B cell (primary cell): ENCODE results near the gene FBN1. TPM values are rescaled to one million over a fixed set of nuclear protein-coding genes. Genes with fewer than 3 reads are reported as not detected.

Source experiments
- ATAC-seq: fragments of 200-7000 bp; cut with Tn5 transposase; one replicate; pipeline ENCODE4 v1.10.0; 2021; ENCODE audit warnings: low read depth, mild to moderate bottlenecking, moderate number of reproducible peaks, moderate library complexity
- CTCF ChIA-PET: fragments of 350-600 bp; sonication (Branson Sonifier 250); formaldehyde crosslinking; loops from one replicate; lab custom pipeline; 2021; ENCODE audit warnings: antibody characterized with exemption, inconsistent platforms; lab: Charles Lee
- POLR2A ChIA-PET: fragments of 350-600 bp; sonication (Branson Sonifier 250); formaldehyde crosslinking; loops from one replicate; lab custom pipeline; 2021; ENCODE audit warnings: antibody characterized with exemption; lab: Charles Lee
- DNase-seq: peaks from one replicate; pipeline ENCODE4 v3.0.0; 2013
- H2AFZ ChIP-seq: 2 replicates; pipeline ENCODE4 v1.6.1; 2012; ENCODE audit warnings: mild to moderate bottlenecking, low read depth, low read length; ENCODE audit not compliant: insufficient read depth, poor library complexity, severe bottlenecking
- H3K27ac ChIP-seq, 2 donors: 1 replicate in 1 of 2; 2 replicates in 1 of 2; pipeline ENCODE4 v1.5.1; 2012 to 2013; ENCODE audit warnings: low read length in 2 of 2, mild to moderate bottlenecking in 2 of 2, moderate library complexity in 1 of 2
- H3K27me3 ChIP-seq, 4 experiments: fragments of 200-600 bp in 1 of 4; sonication (generic) in 1 of 4; replicated peaks in 1 of 4; 1 replicate in 2 of 4; 2 replicates in 2 of 4; pipeline versions ENCODE4 v1.6.1 to v1.7.0; 2013 to 2016; ENCODE audit warnings: low read length in 3 of 4, mild to moderate bottlenecking in 2 of 4, mixed read lengths in 1 of 4, moderate library complexity in 1 of 4; ENCODE audit not compliant: insufficient read depth in 4 of 4, control insufficient read depth in 3 of 4; ENCODE audit errors: control extremely low read depth in 1 of 4
- H3K36me3 ChIP-seq, 2 experiments: replicated peaks in 1 of 2; 1 replicate in 1 of 2; 2 replicates in 1 of 2; pipeline versions ENCODE4 v1.6.1 to v1.7.1; 2013; ENCODE audit warnings: low read length in 1 of 2; ENCODE audit not compliant: insufficient read depth in 2 of 2, control insufficient read depth in 1 of 2; ENCODE audit errors: control extremely low read depth in 1 of 2, extremely low read depth in 1 of 2
- H3K4me1 ChIP-seq, 2 donors: fragments of 200-600 bp in 1 of 2; sonication (generic) in 1 of 2; 1 replicate in 1 of 2; 2 replicates in 1 of 2; pipeline versions ENCODE4 v1.5.1 to v1.6.1; 2013 to 2017; ENCODE audit warnings: low read length in 2 of 2; ENCODE audit not compliant: control insufficient read depth in 2 of 2, insufficient read depth in 2 of 2
- H3K4me2 ChIP-seq: replicated peaks from 2 replicates; pipeline ENCODE3; 2012; ENCODE audit warnings: mild to moderate bottlenecking, low read depth, low read length; ENCODE audit not compliant: poor library complexity, severe bottlenecking
- H3K4me3 ChIP-seq, 5 experiments: fragments of 200-600 bp in 1 of 5; sonication (generic) in 1 of 5; 1 replicate in 3 of 5; 2 replicates in 2 of 5; pipeline versions ENCODE4 v1.5.1 to v1.7.0; 2011 to 2016; ENCODE audit warnings: low read length in 4 of 5, mild to moderate bottlenecking in 4 of 5, low read depth in 2 of 5, control low read depth in 1 of 5, moderate library complexity in 1 of 5; ENCODE audit not compliant: insufficient read depth in 1 of 5; ENCODE audit errors: control extremely low read depth in 1 of 5, extremely low read depth in 1 of 5
- H3K79me2 ChIP-seq: fragments of 200-600 bp; sonication (generic); one replicate; pipeline ENCODE4 v1.6.0; 2016; ENCODE audit warnings: low read length; ENCODE audit not compliant: control insufficient read depth, insufficient read depth
- H3K9ac ChIP-seq: fragments of 200-600 bp; sonication (generic); 2 replicates; pipeline ENCODE4 v1.6.1; 2017; ENCODE audit warnings: mild to moderate bottlenecking, low read length, moderate library complexity
- H3K9me3 ChIP-seq, 3 donors: one replicate each; pipeline versions ENCODE4 v1.6.1 to v1.7.1; 2013; ENCODE audit warnings: low read length in 2 of 3; ENCODE audit not compliant: control insufficient read depth in 2 of 3, insufficient read depth in 1 of 3; ENCODE audit errors: control extremely low read depth in 1 of 3
- H4K20me1 ChIP-seq: 2 replicates; pipeline ENCODE4 v1.6.0; 2012; ENCODE audit warnings: mild to moderate bottlenecking, low read length; ENCODE audit not compliant: insufficient read depth, control insufficient read depth, poor library complexity, severe bottlenecking
- H3K27ac Mint-ChIP-seq: one replicate; pipeline ENCODE4 v1.8.0; 2021; ENCODE audit warnings: mixed read lengths
- H3K27me3 Mint-ChIP-seq: one replicate; pipeline ENCODE4 v1.8.0; 2021; ENCODE audit warnings: mixed read lengths
- H3K4me1 Mint-ChIP-seq: one replicate; pipeline ENCODE4 v1.8.0; 2021; ENCODE audit warnings: mixed read lengths
- H3K4me3 Mint-ChIP-seq: one replicate; pipeline ENCODE4 v1.8.0; 2021; ENCODE audit warnings: mixed read lengths
- H3K9me3 Mint-ChIP-seq: one replicate; pipeline ENCODE4 v1.8.0; 2022; ENCODE audit warnings: mixed read lengths; ENCODE audit not compliant: insufficient read depth
- EZH2 ChIP-seq: IDR thresholded peaks from 2 replicates; pipeline ENCODE4 v1.6.1; 2012; ENCODE audit warnings: borderline replicate concordance, low read depth, mild to moderate bottlenecking, moderate library complexity, low read length; ENCODE audit not compliant: insufficient read depth, poor library complexity, severe bottlenecking
- WGBS: methylation state at CpG from one replicate; pipeline ENCODE4 v1.1.5; 2013; ENCODE audit warnings: missing lambda C conversion rate; ENCODE audit not compliant: insufficient coverage; 5-methylcytosine and 5-hydroxymethylcytosine counted together
- intact Hi-C: fragments of 100-400 bp; cut with micrococcal nuclease; formaldehyde crosslinking; loops from one replicate; pipeline ENCODE4 v1.10.0; 2022
- polyA plus RNA-seq: library from polyadenylated mRNA; depleted of rRNA; stranded (reverse); fragments of >200 nt; gene quantifications from 2 replicates; pipeline ENCODE4 v1.2.3, GENCODE V29; 2012
- total RNA-seq, 2 donors: library from RNA; stranded (reverse); fragments of 120-200 nt in 1 of 2; gene quantifications; 1 replicate in 1 of 2; 2 replicates in 1 of 2; pipeline versions ENCODE4 v1.2.3 to v1.2.4, GENCODE V29; 2013 to 2022
- TF ChIP-seq, protein P1 (sequence below): fragments of 200-600 bp; IDR thresholded peaks from one replicate; pipeline ENCODE4 v1.8.0; 2022; ENCODE audit warnings: antibody characterized with exemption, mild to moderate bottlenecking

Gene FBN1
- total and polyA plus RNA-seq, 2 donors (not counting 1 experiment from before 2014, with no cell fraction given), result 0.15 to 0.25 TPM

DNA sequence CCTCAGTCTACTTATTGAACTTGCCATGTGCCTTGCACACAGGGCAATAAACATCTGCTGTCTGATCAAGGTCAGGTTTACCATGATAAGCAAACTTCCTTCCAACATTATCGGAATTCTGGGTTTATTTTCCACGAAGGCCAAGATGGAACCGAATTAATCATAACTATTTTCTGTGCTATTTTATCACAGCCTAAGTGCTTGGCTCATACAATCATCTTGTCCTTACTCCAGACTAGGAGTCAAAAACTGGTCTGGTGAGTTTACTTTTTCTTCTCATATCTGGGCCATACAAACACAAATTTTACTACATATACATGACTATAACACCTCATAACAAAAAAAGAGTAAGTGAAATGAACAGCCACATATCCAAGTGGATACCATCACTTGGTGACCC is 2.3 kb downstream of the FBN1 start:
- TF ChIP-seq EZH2, result no peak
- TF ChIP-seq, protein P1, sequence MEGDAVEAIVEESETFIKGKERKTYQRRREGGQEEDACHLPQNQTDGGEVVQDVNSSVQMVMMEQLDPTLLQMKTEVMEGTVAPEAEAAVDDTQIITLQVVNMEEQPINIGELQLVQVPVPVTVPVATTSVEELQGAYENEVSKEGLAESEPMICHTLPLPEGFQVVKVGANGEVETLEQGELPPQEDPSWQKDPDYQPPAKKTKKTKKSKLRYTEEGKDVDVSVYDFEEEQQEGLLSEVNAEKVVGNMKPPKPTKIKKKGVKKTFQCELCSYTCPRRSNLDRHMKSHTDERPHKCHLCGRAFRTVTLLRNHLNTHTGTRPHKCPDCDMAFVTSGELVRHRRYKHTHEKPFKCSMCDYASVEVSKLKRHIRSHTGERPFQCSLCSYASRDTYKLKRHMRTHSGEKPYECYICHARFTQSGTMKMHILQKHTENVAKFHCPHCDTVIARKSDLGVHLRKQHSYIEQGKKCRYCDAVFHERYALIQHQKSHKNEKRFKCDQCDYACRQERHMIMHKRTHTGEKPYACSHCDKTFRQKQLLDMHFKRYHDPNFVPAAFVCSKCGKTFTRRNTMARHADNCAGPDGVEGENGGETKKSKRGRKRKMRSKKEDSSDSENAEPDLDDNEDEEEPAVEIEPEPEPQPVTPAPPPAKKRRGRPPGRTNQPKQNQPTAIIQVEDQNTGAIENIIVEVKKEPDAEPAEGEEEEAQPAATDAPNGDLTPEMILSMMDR, result no peak
- Histone ChIP-seq H3K27me3 (peaks cover 0 to 20% (median 9%) of the 10 kb centered on the region in 4 experiments), H3K4me3 (no peak overlapping the region), H3K9me3 (no peaks in the 10 kb centered on the region), H3K36me3 (no peaks in the 10 kb centered on the region), H4K20me1 (no peaks in the 10 kb centered on the region), H2AFZ (no peak overlapping the region), H3K79me2 (no peaks in the 10 kb centered on the region), H3K27ac (no peak overlapping the region), H3K9ac (no peak overlapping the region), H3K4me1 (peaks cover 5 to 9% of the 10 kb centered on the region in 2 donors), H3K4me2 (no peak overlapping the region)
- no peak overlapping the region for H3K27ac Mint-ChIP-seq
- peaks cover 30% of the 10 kb centered on the region for H3K27me3 Mint-ChIP-seq
- H3K4me1 Mint-ChIP-seq, result peaks cover 6% of the 10 kb centered on the region
- H3K9me3 Mint-ChIP-seq, result no peaks in the 10 kb centered on the region
- no peak for DNase-seq
- intact Hi-C loops, result no loop called here
- WGBS, result 90% methylated on average over 2 of the region's 3 CpGs
- CTCF ChIA-PET, result no interaction called here
- POLR2A ChIA-PET, result no interaction called here
- no peak overlapping the region for H3K4me3 Mint-ChIP-seq
- no peak for ATAC-seq

DNA sequence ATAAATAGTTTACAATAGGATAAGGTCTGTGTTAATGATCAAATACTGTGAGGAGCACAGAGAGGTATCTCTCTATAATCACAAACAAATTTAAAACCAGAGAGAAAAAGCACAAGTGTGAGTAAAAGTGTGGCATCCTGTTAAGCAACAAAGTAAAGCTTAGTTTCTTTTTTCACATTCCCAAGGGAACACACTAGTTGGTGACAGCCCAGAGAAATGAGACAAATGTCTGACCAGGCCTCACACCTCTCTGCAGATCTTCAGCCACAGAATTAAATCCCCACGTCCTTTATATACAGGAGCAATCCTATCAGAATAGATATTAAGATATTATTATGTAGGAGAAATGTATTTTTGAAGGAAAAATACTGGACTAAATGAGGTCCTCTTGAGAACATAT is 2.7 kb downstream of the FBN1 start:
- Mint-ChIP-seq H3K27ac (no peak overlapping the region), H3K4me1 (peaks cover 6% of the 10 kb centered on the region), H3K27me3 (peaks cover 27% of the 10 kb centered on the region), H3K4me3 (no peak overlapping the region), H3K9me3 (no peaks in the 10 kb centered on the region)
- no peak overlapping the region for H3K4me3 ChIP-seq
- H2AFZ ChIP-seq, result no peak overlapping the region
- ChIA-PET CTCF (no interaction called here), POLR2A (no interaction called here)
- TF ChIP-seq, protein P1, result no peak
- no peak for TF ChIP-seq EZH2
- no peak overlapping the region for H3K9ac ChIP-seq
- H3K36me3 ChIP-seq, result no peaks in the 10 kb centered on the region
- WGBS, result no CpG with 5 or more reads among the region's 1 CpG
- peaks cover 0 to 20% (median 9%) of the 10 kb centered on the region in 4 experiments for H3K27me3 ChIP-seq
- intact Hi-C loops, result no loop called here
- H3K9me3 ChIP-seq, result no peaks in the 10 kb centered on the region
- ATAC-seq (no peak), DNase-seq (no peak)
- H3K4me2 ChIP-seq, result no peak overlapping the region
- H3K4me1 ChIP-seq, result peaks cover 5 to 9% of the 10 kb centered on the region in 2 donors
- H3K27ac ChIP-seq, result no peak overlapping the region
- no peaks in the 10 kb centered on the region for H3K79me2 ChIP-seq
- H4K20me1 ChIP-seq, result no peaks in the 10 kb centered on the region
